HG03039 (cell line): ENCODE measurements around the gene FLNA.
A peak's percentile ranks its signal among the peaks of the same experiment; 100 is the strongest.
"Not testable (repeated sequence)": the region's sequence is repeated elsewhere in the genome, so short reads cannot be mapped to it uniquely, and the experiment has no call there.

Source experiments
- ATAC-seq: cut with Tn5 transposase; IDR thresholded peaks from one replicate; pipeline ENCODE4 v1.9.1; 2021; ENCODE audit warnings: mild to moderate bottlenecking, moderate library complexity; ENCODE audit not compliant: unreplicated experiment

Gene FLNA, protein sequence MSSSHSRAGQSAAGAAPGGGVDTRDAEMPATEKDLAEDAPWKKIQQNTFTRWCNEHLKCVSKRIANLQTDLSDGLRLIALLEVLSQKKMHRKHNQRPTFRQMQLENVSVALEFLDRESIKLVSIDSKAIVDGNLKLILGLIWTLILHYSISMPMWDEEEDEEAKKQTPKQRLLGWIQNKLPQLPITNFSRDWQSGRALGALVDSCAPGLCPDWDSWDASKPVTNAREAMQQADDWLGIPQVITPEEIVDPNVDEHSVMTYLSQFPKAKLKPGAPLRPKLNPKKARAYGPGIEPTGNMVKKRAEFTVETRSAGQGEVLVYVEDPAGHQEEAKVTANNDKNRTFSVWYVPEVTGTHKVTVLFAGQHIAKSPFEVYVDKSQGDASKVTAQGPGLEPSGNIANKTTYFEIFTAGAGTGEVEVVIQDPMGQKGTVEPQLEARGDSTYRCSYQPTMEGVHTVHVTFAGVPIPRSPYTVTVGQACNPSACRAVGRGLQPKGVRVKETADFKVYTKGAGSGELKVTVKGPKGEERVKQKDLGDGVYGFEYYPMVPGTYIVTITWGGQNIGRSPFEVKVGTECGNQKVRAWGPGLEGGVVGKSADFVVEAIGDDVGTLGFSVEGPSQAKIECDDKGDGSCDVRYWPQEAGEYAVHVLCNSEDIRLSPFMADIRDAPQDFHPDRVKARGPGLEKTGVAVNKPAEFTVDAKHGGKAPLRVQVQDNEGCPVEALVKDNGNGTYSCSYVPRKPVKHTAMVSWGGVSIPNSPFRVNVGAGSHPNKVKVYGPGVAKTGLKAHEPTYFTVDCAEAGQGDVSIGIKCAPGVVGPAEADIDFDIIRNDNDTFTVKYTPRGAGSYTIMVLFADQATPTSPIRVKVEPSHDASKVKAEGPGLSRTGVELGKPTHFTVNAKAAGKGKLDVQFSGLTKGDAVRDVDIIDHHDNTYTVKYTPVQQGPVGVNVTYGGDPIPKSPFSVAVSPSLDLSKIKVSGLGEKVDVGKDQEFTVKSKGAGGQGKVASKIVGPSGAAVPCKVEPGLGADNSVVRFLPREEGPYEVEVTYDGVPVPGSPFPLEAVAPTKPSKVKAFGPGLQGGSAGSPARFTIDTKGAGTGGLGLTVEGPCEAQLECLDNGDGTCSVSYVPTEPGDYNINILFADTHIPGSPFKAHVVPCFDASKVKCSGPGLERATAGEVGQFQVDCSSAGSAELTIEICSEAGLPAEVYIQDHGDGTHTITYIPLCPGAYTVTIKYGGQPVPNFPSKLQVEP (N-terminal part only)

DNA sequence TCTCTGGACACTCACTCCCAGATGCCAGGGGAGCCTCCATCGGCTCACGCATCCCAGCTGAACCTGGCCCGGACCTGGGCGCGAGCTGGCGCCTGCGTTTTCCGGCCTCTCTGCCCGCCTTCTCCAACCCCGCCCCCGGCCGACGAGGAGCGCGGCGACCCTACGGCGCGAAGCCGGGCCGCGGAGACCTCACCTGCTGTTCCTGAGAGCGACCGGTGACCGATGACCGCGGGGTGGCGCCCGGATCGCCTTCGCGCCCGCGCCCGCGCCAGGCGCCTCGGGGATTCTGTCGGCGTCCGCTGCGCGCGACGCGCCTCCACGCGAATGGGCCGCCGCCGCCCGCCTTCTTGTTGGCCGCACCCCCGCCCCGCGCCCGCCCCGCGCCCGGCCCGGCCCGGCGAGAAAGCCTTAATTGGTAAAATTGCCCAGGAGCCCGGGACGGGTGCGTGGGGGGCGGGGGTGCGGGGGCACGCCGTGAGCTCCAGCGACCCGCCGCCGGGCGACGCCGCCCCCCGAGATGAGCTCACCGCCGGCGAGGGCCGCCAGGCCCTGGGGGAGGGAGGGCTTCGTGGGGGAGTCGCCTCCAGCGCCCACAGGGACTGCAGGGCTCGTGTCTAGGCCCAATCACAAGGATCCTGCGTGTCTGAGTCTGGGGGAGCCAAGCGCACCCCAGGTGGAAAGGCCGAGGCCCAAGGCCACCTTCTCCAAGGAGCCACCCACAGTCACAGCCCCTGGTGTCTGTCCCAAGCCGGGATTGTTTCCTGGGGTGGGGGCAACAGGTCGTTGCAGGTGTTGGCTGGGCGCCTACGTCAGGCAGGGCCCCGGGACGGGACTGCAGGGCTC is at the start of gene FLNA:
Gene FLNA (minus strand): TSS at position 322 of the 843 bp plus-strand sequence. CDS start 3,389 bp downstream, outside the sequence.
- no peak for ATAC-seq

DNA sequence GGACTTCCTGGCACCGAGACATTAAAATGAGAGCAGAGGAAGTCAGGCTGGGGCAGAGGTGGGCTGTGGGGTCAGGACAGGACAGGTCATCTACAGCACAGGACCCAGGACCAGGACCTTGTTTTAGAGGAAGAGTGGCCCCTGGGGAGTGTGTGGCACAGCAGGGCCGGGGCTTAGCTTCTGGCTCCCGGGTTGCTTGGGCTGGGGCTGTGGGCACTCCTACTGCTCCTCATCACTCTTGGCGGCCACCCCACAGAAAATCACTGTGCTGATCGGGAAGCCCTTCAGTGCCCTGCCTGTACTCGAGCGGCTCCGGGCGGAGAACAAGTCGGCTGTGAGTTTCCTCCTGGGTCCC is 45.9 kb upstream of the FLNA start:
- ATAC-seq, result no peak

DNA sequence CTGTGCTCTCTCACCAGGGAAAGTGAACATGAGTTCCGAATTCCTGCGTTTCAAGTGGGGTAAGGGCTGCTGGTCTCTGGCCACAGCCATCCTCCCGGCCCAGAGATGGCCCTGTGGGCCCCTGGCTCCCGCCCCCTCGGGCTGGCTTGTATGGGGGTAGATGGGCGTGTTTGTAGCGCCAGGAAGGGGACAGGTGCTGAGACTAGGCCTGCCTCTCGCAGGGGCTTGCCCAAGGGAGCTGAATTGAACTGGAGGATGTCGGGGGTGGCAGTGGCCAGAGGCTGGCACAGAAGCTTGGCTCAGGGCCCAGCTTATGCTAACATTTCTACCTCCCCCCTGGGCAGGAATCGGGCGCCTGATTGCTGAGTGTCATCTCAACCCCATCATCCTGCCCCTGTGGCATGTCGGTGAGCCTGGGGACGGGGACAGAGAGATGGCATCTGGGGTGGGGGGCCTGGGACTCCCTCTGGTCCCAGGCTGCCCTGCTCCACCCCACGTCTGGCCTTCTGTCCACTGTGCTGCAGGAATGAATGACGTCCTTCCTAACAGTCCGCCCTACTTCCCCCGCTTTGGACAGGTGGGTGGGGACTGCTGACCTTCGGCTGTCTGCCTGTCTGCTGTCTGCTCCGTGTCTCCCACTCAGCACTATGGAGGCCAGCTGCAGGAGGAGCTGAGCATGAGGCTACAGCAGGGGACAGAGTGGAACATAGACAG is 45.4 kb upstream of the FLNA start:
- no peak for ATAC-seq

DNA sequence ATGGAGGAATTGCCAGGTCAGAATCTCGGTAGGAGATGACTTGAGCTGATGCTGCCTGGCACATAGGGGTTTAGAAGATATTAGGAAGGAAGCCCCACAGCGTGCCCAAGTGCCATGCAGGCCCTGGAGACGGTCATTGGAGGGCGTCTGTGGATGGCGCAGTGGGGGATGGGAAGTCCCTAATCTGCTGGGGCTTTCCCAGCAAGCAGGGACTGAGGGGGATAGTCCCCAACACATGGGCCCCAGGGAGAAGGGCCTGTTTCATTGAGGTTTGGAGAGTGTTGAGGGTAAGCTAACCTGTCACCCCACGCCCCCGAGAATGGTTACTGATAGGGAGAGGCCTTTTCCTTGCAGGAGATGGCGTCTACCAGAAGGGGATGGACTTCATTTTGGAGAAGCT is 44.8 kb upstream of the FLNA start:
- no peak for ATAC-seq

DNA sequence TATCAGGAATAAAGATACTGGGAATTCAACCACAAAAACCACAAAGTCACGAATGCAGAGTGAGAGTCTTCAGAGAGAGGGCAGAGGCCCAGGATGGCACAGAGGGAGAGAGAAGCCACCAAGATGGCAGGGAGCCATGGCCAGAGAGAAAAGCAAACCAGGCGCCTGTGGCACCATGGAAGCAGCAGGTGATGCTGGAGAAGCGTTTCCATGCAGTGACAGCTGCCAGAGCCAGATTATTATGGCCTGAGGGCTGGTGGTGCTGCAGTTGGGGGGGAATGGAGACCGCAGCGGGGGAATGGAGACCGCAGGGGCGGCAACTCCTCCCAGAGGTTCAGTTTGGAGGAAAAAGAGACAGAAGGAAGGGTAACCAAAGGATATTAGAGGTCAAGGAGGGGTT is 42.7 kb upstream of the FLNA start:
- ATAC-seq, result no peak

DNA sequence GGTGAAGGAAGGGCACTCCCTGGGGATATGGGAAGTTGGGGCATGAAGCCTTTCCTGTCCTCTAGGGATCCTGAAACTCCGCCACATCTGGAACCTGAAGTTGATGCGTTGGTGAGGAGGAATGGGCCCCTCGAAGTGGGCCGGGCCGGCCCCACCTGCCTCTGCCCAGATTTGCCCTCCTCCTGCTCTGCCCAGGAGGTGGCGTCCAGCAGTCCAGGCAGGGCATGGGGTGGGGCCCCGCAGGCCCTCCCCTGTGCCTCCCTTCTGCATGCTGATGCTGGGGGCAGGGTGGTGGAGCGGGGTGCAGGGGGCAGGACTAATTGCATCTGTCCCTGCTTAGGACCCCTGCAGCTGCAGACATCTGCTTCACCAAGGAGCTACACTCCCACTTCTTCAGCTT is 38.7 kb upstream of the FLNA start:
- ATAC-seq, result no peak

DNA sequence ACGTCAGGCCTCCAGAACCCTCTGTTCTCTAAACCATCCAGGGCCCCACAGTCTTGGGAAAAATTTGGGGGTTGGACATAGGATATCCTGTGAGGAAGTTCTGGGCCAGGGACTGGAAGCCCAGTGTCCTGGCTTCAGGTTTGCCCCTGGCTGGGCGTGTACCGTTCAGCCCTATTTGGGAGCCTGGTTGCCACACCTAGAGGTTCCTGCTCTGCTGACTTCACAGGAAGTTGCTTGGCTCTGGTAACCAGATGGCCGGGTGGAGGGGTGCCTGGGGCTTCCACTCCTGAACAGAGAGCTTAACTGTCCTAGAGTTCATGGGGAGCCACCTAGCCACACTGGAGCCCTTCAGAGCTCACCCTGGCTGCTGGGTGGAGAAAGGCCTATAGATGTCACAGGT is 38.0 kb upstream of the FLNA start:
- no peak for ATAC-seq

DNA sequence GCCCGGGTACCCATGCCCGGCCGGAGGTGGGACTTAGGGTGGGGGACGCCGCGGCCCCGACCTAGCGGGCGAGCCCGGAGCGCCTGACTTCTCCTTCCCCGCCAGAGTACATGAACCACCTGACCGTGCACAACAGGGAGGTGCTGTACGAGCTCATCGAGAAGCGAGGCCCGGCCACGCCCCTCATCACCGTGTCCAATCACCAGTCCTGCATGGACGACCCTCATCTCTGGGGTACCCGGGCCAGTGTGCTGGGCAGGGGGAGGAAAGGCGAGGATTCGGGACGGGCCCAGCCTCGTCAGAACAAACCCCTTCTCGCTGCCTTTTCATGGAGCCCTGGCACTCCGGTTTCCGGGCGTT is 37.5 kb upstream of the FLNA start:
- ATAC-seq, result peak; percentile 42

DNA sequence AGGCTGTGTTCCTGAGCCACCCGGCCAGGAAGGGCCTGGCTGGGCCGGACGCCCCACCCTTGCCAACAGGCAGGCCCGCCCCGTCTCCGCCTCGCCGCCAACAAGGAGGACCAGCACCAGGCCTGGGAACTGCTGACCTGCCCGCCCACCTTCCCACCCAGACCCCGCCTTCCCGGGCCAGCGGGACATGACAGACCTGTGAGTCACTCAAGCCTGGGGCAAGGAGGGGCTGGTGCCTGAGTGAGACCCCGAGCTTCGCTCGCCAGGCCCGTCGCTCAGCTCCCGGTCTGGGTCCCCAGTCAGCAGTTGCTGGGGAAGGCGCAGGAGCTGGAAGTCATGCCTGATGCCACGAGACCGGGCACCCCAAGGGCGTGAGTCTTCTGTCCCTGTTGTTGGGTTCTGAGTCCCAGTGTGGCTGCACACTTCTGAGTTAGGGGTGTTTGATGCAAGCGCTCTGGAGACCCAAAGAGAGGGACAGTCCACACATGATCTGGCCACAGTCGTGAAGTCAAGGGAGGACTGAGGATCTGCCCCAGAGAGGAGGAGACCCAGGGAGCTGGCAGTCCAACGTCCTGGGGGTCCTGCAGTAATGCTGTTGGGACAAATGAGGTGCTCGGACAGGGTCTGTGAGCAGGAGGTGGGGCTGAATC is 34.9 kb upstream of the FLNA start, which contains the start of gene DNASE1L1:
Gene DNASE1L1 (minus strand): TSS at position 33 of the 650 bp plus-strand sequence. CDS start 3,686 bp downstream, outside the sequence.
- ATAC-seq, result no peak

DNA sequence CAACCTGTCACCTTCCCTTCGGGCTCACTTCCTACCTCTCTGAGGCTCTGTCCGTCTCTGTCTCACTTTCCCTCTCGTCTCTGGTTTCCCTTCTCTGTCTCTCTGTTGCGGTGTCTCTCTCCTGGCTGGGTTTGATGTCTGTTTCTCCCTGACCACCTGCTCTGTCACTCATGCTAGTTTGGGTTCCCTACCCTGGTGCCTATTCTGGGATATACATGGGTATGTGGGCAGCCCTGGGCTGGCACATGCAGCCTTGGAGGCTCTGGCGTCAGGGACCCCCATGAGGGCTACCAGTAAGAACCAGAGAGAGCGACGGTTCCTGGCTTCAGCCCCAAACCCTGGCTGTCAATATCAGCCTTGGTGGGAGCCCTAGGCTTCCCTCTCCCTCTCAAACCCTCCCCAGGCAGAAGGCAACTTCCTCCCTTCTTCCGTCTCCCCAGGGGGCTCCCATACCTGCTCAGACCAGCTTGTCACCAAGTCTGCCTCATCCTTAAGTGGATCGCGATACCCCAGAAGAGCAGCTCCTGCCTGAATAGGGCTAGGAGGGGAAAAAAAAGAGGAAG is 34.3 kb upstream of the FLNA start:
- no peak for ATAC-seq

DNA sequence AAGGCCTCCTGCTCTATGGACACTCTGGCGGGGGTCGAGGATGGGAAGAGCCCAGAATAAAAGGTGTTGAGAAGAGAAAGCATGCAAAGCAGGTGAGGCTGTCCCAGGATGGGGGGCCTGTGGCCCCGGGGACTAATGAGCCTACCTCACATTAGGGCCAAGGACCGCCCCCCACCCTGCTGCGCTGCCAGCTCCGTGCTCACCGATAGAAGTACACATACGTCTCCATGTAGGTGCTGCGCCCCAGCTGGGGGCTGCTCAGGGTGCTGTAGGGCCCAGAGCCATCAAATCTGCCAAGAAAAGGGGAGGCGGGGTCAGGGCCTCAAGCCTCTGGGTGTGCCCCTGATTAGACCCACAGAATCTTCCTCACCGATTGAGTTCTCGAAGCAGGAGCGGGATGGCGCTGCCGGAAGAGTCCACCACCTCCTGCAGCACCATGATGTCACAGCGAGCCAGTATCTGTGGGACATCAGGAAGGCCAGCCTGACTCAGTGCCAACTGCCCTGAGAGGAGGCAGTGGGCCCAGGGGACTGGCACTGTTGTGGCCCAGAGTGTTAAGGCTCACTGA is 30.3 kb upstream of the FLNA start:
- no peak for ATAC-seq

DNA sequence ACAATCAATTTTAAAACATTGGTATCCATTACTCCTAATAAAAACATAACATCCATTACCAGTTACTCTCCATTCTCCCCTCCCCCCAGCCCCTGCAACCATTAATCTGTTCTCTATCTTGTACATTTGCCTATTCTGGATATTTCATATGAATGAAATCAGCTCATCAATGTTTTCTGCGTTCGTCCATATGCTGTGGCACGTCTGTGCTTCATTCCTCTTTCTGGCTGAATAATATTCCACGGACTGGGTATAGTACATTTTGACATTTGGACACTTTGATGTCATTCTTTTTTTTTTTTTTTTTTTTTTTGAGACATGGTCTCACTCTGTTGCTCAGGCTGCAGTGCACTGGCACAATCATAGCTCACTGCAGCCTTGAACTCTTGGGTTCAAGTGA is 29.4 kb upstream of the FLNA start:
- no peak for ATAC-seq

DNA sequence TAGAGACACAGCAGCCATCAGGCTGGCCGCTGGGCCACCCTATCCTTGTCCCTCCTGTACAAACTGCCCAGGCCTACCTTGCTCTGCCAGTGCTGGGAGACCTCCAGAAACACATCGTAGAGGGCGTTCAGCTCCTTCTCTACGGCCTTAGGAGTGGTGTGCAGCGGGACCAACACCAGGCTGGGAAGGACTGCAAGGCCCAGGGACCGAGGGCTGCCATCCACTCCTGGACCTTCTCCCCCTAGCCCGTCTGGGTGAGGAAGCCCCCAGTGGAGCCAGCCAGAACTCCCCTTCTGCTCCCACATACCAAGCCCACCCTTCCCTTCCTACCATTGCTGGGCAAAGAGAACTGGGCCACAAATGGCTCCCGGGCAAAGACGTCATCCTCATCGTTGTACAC is 28.8 kb upstream of the FLNA start:
- ATAC-seq, result no peak

DNA sequence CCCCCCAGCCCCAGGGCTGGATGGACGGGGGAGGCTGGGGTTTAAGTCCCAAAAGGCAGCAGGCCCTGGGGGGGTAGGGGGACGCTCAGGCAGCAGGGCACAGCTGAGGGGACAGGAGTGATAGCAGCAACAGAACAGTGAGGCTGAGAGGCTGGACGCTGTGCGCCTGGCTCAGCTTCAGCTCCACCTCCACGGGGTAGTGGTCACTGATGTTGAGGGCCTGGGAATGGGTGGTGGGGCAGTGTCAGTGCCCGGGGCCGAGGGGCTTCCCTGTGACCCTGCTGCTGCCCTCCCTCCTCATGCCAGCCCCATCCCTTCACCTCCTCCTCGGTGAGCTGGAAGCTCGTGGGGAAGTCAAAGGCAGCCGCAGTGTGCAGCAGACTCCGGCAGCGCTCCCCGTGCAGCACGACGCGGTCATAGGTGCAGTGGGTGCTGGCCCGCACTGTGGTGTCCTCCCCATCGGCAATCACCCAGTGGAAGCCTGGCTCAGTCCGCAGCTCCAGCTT is 28.2 kb upstream of the FLNA start:
- no peak for ATAC-seq

DNA sequence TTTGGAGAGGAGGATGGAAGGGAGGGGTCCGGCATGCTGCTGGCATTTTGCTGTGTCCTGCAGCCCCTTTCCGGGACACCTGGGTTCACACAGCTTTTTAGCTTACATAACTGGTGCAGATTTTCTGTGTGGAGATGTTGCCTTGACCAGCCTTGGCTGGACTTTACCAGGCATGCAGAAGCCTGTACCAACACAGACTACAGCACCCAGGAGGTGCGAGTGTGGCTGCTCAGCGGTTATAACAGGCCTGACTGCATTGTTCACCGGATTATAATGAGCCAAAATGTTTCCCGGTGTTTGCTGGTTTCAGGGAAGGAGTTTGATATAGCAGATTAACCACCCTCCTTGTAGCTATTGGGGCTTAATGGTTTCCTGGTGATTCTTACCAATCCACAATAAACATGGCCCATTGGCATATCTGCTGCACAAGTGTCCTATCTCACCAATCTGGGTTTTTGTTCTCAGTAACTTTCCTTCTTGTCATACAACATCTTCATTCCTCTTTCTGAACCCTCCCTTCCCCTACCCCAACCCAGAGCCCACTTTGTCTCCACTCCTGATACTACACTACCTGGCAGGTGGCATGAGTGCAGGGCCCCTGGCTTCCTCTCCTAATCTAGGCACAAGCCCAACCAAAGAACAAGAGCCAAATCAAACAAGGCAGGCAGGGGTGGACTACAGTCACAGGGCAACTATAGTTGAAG is 27.6 kb upstream of the FLNA start:
- no peak for ATAC-seq

DNA sequence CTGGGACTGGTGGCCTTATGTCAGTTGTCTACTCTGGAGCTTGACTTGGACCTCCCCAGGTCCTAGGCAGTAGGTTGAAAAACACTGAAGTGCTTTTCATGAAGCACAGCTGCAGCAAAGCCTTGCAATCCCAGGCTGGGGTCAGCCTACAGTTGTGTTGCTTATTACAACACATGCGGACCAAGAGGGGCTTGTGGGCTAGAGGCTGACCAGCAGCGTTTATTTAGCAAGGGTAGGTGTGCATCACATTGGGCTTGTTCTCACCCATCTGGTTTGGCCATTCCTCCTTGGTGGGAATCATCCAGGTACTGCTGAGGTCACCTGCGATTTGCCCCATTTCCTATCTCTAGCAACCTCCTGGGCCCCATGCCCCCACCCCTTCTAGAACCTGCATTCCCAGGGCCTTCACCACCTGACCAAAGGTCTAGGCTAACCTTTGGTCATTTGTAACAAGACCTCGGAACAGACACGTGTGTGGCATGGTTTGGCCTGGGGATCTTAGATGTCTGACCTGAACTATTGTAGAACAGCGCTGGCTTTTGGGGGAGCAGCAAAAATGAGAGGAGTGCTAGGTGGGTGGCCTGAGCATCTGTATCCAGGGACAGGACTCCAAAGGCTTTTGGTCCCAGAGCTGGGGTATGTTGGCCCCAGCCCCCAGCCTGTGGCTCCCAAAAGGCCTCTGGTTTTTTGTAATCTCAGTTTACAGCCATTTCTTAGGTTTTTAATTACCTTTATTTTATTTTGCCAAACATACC is 26.8 kb upstream of the FLNA start:
- no peak for ATAC-seq

DNA sequence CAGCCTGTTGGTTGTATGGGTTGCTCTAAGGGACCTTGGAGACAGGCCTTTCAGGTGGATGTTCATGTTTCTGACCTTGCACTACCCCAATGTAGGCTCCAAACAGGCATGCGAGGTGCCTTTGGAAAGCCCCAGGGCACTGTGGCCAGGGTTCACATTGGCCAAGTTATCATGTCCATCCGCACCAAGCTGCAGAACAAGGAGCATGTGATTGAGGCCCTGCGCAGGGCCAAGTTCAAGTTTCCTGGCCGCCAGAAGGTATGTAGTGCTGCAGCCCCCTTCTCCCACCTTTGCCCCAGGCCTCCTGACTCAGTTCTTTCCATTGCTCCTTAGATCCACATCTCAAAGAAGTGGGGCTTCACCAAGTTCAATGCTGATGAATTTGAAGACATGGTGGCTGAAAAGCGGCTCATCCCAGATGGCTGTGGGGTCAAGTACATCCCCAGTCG is 26.0 kb upstream of the FLNA start:
- not testable (repeated sequence) for ATAC-seq
